NCI-H2107 (cell line): ENCODE results near the gene STOX2.
"Not testable (repeated sequence)": the region's sequence is repeated elsewhere in the genome, so short reads cannot be mapped to it uniquely, and the experiment has no call there.

Experiments used
- DNase-seq: peaks from one replicate; lab custom pipeline; 2025; lab: John Stamatoyannopoulos, UW

The STOX2 gene

DNA sequence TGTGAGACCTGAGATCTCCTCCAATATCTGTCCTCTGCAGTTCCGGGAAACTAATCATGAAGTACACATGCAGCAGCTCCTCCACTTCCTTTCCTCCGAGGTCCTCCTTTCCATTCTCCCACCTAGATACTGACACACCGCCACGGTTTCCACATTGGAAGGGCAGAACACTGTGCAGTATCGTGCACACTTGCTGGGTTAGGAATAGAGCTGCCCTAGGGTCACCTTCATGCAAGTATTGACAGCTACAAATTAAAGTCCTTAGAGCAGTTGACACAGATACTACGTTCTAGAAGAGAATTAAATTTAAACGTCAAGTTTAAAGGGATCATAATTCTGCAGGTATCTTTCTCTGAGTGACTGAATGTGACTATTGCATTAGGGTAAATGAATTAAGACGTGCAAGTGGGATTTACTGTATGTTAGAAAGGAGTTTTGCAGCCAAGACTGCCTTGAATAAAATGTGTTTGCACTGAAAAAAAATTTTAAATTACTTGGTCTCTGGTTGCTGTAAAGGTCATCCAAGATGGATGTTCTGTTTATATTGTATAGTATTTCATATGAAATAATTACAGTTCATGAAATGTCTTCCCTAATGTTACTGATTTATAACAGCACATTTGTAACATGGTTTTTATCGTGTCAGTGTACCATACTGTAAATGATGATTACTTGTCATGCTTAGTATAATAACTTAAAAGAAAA, 117.7 kb downstream of the STOX2 start:
- no peak for DNase-seq

- no peak for DNase-seq
These were observed 119.5 kb downstream of the STOX2 start for GRCh38 chr4:184024637-184025036.

DNA sequence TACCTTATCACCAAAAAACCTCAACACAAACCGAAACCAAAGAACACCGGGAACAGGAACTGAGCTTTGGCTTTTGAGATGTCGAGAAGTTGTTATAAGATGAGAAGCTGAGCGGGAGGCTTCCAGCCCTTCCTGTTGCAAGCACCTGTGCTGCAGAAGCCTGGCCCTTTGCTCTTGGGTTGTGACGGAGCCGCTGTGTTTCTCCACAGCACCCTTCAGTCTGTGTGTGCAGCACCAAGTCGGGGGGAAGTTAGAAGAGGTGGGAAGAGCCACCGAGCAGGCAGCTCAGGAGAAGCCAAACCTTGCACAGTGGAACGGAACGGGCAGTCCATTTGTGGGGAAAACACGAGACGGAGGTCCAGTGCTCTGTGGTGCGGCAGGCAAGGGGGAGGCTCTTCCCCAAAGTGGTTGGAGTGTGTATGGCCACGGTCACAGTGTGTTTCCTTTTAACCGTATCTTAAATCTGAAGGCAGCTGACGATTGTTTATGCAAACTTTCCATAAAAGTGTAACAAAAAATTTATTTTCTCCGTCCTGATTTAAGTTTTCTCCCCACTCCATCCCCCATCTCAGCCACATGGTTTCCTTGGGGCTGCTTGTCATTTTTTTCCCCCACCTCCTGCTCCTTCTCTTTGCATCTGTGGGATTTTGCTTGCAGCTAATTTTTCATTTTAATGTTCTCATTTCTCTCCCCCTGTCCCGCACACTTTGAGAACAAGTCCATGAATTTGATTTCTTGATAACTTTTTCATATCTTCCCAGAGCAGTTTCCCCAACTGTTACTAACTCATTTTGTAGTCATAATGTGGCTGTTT, 123.7 kb downstream of the STOX2 start:
- DNase-seq = no peak

- DNase-seq = no peak
These were observed 124.9 kb downstream of the STOX2 start for GRCh38 chr4:184030036-184030435.

GRCh38 chr4:184030764-184031163, 125.7 kb downstream of the STOX2 start:
- no peak for DNase-seq

- no peak for DNase-seq
These were observed 127.0 kb downstream of the STOX2 start for GRCh38 chr4:184032091-184032490.

GRCh38 chr4:184039963-184040383, 134.9 kb downstream of the STOX2 start:
- DNase-seq = no peak

DNA sequence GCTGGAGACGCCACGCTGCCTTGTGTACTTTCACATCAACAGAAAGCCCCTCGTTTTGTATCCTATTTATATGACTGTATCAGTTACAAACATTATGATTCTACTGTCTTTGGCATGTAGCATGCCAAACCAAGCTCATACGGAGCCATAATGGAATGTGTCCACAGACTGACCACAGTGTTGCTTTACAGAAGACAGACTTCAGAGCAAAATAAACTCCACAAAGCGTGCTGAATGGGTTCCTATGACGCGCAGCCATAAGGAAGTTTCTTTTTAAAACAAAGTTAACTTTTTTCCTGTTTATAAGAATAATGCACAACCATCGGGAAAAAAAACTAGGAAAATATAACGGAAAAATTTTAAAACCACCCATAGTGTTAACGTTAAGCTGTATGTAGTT, 136.0 kb downstream of the STOX2 start:
- DNase-seq = no peak

GRCh38 chr4:184046148-184046547, 141.0 kb downstream of the STOX2 start:
- no peak for DNase-seq

DNA sequence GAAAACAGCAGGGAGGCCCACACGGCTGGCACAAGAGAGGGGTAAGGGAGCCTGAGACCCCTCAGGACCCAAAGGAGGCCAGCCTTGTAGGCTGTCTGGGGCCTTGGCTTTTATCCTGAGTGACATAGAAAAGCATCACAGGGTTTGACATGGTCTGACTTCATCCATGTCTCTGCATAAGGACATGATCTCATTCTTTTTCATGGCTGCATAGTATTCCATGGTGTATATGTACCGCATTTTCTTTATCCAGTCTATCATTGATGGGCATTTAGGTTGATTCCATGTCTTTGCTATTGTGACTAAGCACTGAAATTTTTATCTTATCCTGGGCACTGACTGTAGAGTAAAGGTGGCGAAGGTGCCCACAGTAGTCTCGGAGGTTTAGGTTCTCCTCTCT, 146.2 kb downstream of the STOX2 start:
- DNase-seq = not testable (repeated sequence)

GRCh38 chr4:184052616-184053015, 147.5 kb downstream of the STOX2 start:
- no peak for DNase-seq

DNA sequence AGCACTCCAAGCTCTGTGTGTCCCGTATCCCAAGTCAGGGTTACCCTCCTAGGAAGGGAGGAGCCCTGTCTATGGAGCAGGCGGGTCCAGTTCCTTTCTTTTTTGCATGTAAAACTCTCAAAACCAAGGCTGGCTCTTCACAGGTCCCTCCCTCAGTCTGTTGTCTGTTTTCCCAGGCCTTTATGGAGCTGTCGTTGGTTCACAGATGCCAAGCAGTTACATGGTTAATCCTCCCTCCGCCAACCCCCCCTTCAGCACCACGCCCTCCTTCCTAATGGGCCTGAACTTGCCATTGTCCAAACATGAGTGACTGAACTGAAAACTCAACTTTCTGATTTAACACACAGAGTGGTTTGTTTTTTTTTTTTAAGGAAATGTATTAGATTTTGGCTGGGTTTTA, 148.3 kb downstream of the STOX2 start:
- DNase-seq = no peak

DNA sequence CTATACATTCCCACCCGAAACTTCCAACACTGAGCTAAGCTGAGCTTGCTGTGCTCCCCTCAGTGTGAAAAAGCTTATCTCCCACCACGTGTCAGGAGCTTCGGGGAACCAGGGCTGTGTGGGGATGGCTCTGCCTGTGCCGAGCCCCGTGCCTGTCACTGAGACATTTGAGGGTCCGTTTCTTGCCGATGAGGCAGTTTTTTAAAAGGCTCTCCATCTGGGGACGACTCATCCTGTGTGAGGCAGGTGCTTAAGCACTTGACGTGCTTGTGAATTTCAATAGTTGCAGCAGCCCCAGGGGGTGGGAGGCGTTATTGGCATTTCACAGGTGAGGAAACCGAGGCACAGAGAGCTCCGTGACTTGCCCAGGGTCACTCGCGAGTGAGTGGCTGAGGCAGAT, 151.8 kb downstream of the STOX2 start:
- no peak for DNase-seq

- DNase-seq = no peak
These were observed 152.9 kb downstream of the STOX2 start for GRCh38 chr4:184058026-184058425.

- DNase-seq = no peak
These were observed 154.0 kb downstream of the STOX2 start for GRCh38 chr4:184059099-184059498.

- DNase-seq = no peak
These were observed 156.5 kb downstream of the STOX2 start for GRCh38 chr4:184061582-184061981.

- no peak for DNase-seq
These were observed 157.7 kb downstream of the STOX2 start for GRCh38 chr4:184062769-184063168.

GRCh38 chr4:184064877-184065276, 159.8 kb downstream of the STOX2 start:
- DNase-seq = no peak

GRCh38 chr4:184066584-184067300, 161.6 kb downstream of the STOX2 start:
- DNase-seq = no peak

DNA sequence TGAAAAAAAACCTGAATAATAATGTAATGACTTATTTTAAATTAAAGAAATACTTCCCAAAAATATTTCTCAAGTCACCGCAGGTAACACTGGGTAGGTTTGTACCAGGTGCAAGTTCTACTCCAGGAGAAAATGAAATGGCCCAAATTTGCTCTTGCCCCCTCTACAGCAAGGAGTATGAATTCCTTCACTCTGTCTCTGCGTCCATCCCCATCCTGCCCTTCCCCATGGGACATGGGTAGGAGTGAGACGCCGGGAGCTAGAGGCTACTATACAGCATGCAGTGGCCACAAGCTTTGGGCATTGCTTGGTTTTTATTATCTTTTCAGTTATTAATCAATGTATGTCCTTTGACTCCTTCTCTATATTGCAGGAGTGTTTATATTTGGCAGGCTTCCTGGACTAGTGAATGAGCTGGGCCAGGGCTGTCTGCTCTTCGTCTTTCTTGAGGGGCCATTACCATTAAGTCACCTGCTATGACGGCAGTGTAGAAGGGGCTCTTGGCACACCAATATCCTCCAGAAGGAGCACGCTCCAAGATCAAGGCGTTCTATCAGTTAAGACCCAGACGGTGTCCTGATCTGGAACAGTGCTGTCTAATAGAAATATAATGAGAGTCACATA, 162.9 kb downstream of the STOX2 start:
- DNase-seq = no peak
